GM18870 (cell line): ENCODE data around the gene VPREB3.

Experiments used
- ATAC-seq: cut with Tn5 transposase; IDR thresholded peaks from one replicate; pipeline ENCODE4 v1.9.1; 2021; ENCODE audit warnings: moderate library complexity; ENCODE audit not compliant: unreplicated experiment

Gene VPREB3

DNA sequence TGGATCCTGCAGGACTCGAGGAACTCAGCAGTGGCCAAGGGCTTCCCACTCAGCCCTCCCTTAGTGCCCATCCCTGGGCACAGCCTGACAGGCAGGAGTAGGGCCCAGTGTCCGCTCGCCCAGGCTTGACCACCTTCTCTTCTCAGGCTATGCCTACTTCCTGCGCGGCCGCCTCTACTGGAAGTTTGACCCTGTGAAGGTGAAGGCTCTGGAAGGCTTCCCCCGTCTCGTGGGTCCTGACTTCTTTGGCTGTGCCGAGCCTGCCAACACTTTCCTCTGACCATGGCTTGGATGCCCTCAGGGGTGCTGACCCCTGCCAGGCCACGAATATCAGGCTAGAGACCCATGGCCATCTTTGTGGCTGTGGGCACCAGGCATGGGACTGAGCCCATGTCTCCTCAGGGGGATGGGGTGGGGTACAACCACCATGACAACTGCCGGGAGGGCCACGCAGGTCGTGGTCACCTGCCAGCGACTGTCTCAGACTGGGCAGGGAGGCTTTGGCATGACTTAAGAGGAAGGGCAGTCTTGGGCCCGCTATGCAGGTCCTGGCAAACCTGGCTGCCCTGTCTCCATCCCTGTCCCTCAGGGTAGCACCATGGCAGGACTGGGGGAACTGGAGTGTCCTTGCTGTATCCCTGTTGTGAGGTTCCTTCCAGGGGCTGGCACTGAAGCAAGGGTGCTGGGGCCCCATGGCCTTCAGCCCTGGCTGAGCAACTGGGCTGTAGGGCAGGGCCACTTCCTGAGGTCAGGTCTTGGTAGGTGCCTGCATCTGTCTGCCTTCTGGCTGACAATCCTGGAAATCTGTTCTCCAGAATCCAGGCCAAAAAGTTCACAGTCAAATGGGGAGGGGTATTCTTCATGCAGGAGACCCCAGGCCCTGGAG, 29.3 kb upstream of the VPREB3 start:
- no peak for ATAC-seq

DNA sequence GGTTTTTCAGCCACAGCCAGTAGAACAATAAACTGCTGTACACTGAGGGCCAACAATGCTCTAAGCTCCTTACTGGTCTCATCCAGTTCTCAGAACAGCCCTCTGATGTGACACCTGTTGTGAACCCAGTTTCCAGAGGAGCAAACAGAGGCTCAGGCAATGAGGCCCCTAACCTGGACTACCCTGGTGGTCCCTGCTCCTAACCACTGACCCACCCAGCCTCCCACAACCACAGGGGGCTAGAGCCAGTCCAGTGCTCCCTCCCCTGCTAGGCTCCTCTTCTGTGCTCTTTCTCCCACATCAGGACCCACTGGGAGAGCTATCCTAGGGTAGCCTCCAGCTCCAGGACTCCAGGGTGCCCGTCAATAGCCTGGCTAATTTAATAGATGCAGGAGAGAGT, 28.5 kb upstream of the VPREB3 start:
- no peak for ATAC-seq

DNA sequence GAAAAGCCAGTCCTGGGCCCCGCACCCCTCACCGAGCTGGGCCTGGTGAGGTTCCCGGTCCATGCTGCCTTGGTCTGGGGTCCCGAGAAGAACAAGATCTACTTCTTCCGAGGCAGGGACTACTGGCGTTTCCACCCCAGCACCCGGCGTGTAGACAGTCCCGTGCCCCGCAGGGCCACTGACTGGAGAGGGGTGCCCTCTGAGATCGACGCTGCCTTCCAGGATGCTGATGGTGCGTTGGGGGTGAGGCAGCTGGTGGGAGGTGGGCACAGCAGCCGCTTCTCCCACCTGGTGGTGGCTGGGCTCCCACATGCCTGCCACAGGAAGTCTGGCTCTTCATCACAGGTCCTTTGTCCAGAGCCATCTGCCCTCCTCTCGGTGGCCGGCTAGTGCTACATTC, 28.0 kb upstream of the VPREB3 start:
- ATAC-seq: no peak

DNA sequence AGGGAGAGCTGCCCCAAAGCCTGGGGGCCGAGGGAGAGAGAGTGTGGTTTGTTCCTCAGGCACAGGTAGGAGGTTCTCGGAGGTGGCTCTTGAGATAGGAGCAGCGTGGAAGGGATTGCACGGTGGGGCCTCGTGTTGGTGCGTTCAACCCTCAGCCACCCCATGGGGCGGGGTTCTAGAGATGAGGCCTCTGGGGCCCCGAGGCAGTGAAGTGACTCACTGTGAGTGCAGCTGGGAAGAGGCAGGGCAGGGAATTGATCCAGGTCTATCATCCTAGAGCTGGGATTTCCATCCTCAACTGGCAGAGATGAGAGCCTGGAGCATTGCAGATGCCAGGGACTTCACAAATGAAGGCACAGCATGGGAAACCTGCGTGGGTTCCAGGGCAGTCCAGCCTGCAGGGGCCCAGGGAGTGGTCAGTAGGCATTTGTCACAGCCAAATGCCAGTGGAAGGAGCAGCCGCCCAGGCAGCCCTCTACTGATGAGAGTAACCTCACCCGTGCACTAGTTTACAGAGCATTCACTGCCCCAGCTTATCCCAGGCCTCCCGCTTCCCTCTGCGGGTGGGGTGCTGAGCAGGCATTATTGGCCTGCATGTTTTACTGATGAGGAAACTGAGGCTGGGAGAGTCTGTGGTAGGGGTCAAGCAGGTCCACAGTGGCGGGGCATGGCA, 27.4 kb upstream of the VPREB3 start:
- ATAC-seq: no peak

DNA sequence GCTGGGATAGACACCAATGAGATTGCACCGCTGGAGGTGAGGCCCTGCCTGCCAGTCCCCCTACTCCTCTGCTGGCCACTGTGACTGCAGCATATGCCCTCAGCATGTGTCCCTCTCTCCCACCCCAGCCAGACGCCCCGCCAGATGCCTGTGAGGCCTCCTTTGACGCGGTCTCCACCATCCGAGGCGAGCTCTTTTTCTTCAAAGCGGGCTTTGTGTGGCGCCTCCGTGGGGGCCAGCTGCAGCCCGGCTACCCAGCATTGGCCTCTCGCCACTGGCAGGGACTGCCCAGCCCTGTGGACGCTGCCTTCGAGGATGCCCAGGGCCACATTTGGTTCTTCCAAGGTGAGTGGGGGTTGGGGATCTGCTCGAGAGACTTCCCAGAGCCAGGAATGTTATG, 26.8 kb upstream of the VPREB3 start:
- no peak for ATAC-seq

DNA sequence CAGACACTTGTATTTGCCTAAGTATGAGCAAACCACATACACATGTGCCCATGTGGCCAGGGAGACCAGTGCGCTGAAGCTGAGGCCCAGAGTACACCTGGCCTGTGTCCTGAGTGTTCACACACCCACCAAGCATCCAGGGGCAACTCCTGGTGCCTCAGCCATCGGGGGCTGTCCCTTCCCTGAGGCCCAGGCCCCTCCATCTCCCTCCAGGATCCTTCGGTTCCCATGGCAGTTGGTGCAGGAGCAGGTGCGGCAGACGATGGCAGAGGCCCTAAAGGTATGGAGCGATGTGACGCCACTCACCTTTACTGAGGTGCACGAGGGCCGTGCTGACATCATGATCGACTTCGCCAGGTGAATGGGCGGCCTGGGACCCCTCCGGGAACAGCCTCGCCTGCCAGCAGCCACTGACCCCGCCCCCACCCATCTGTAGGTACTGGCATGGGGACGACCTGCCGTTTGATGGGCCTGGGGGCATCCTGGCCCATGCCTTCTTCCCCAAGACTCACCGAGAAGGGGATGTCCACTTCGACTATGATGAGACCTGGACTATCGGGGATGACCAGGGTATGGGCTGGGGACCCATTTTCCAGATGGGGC, 26.0 kb upstream of the VPREB3 start:
- ATAC-seq: no peak

DNA sequence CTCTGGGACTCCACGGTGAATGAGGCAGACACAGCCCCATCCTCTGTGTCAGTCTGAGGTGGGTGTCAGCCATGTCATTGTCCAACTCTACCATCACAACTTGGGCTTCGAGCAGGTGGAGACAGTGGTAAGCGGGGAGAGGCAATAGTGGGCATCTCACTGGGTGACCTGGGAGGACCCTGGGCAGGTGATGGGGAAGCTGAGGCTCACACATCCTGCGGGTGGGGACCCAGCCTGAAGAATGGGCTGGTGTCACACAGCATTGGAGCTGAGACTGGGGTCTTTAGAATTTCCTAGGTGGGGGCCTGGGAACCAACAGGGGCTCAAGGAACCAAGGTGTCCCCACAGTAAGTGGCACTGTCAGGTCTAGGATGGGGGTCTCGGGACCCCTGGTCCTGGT, 25.5 kb upstream of the VPREB3 start:
- ATAC-seq: no peak

DNA sequence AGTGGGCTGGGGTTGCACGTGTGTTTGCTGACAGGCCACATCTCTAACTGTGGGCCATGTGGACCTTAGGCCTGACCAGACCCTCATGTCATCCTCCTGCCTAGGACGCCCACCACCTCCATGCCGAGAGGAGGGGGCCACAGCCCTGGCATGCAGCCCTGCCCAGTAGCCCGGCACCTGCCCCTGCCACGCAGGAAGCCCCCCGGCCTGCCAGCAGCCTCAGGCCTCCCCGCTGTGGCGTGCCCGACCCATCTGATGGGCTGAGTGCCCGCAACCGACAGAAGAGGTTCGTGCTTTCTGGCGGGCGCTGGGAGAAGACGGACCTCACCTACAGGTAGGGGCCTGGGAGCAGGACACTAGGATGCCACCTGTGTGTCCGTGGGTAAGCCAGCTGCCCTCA, 24.9 kb upstream of the VPREB3 start:
- no peak for ATAC-seq

DNA sequence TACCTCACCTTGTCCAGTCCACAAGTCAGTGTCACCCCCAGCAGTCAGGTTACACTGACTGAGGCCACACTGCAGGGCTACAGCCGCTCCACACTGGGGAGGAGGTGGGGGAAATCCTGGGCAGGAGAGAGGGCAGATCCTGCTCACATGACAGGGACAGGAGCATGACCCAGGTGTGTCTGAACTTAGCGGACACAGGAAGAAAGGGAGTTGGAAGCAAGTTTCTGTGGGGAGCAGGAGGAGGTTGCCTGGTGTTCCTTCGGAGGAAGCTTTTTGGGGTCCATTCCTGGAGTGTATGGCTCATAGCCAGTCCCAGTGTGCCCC, 24.3 kb upstream of the VPREB3 start:
- ATAC-seq: no peak

DNA sequence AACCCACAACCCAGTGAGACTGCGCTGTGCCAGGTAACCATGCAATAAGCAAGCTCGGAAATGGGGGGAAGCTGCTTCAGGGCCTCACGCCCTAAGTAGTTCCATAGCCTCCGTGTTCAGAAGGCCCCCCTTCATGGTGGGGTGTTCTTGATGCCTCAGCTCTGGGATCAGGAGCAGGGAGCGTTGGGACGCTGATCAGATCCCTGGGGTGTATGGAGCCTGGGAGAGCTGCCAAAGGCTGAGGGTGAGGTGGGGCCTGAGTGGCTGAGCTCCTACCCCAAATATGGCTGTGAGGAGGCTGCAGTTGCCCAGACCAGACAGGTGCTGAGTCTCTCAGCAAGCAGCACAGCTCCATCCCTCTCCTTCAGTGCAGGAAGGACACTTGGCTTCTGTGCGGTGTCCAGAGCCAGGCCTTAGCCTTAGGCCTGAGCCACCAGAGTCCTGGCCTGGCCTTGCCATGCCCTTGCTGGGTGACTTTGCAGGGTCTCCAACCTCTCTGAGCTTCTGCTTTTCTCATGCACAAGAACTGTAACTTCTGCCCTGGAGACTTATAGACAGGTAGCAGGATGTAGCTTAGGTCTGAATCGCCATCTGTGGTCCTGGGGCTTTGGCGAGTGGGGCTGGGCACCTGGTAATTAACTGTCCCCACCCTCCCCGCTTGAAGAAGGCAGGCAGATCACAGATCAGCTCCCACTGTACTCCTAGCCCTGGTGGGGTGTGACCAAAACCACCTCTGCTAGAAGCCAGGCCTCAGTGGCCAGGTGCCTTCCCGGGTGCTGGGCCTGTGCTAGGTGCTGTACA, 23.8 kb upstream of the VPREB3 start:
- ATAC-seq: no peak

DNA sequence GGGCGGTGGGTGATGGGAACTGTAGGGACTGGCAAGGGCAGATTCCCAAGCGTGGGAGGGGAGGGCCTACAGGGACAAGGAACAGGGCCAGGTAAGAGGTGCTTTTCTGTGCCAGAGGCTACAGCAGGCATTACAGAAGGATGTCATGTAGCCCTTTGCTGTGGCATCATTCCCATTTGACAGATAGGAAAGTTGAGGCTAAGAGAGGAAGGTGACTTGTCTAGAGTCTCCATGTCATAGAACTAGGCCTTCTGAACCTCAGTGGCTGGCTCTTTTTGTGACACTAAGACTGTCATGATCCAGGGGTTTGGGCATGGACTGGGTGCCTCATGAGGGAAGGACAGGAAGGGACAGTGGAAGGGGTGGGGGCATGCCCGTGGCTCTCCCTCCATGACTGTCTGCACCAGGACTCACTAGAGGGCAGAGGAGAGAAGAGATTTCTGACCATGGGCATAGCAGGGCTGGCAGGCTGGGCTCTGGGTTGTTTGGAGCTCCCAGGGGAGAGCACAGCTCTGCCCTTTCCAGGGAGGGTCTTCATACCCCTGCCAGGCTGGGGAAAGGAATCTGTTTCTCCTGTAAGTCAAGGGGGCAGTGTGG, 21.7 kb upstream of the VPREB3 start:
- ATAC-seq: no peak

DNA sequence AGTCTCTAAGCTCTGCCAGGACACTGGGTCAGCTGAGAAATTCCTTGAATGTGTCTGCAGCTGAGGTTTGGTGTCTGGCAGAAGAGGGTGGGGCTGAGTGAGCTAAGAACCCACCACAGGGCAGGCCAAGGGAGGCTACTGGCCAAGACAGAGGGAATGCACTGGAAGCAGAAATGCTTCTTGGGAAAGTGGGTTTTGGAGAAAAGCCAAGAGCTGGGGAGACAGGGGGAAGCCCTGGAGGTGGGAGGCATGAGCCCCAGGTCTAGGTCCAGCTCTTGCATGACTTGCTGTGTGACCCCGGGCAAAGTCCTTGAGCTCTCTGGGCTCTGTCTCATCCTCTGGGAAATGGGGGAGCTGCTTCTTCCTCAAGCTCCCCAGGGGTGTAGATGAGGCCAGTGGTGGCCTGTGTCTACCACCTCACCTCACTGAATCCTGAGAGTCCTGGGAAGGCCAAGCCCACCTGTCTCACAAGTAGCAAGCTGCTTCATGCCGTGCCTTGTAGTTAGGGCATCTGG, 20.8 kb upstream of the VPREB3 start:
- no peak for ATAC-seq

DNA sequence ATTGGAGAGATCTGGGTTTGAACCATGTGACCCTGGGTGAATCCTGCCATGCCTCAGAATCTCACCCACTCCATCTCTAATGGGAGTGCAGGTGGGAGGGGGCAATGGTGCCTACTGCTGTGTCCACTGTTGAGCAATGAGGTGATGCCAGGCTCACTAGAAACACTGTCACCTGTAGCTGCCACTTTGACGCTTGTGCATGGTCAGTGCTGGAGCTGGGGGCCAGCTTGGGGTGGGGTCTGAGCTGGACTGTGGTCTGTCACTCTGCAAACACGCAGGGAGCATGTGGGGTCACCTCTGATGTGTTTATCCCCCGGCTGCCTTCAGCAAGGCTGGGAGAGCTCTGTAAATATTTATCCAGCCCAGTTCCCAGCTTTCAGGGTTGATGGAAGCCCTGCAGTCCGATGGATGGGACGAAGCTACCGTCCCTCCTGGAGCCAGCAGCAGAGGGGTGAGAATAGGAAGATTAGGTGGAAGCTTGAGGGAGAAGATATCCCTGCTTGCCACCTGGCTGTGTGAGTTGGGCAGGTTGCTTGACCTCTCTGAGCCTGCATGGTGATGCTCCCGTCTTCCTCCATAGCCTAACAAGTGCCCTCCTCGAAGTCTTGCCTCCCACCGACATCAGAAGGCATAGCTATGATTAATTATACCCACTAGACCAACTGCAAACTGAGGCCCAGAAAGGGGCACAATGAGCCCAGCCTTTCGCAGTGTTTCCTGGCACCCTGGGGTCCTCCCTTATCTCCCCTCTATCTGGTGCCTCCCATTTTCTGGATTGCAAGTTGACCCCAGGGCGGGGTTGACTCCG, 20.1 kb upstream of the VPREB3 start:
- ATAC-seq: no peak

DNA sequence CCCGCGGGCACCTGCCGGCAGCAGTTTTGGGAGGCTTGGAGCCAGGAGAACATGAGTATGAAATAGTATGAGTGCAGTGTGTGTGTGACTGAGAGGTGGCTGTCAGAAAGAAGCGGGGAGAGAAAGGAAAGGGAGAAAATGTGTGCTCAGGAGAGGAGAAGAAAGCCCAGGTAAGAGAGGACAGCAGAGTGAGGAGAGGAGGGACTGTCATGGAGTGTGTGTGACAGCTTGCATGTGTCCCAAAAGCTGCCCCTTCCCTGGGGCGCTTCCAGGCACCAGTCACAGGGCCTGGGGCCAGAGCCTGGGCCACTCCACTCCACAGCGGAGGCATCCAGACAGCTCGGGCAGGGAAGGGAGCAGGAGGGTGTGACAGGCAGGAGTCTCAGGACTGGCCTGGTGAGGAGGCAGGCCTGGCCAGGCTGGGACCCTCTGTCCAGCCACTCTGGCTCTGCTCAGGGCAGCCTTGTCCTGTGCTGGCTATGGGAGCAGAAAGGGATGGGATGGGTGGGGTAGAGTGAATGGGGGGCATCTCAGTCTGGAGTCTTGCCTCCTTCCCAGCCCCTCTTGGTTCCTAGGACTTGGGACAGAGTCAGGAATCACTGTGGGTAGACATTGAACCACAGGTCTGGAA, 19.4 kb upstream of the VPREB3 start:
- ATAC-seq: no peak

DNA sequence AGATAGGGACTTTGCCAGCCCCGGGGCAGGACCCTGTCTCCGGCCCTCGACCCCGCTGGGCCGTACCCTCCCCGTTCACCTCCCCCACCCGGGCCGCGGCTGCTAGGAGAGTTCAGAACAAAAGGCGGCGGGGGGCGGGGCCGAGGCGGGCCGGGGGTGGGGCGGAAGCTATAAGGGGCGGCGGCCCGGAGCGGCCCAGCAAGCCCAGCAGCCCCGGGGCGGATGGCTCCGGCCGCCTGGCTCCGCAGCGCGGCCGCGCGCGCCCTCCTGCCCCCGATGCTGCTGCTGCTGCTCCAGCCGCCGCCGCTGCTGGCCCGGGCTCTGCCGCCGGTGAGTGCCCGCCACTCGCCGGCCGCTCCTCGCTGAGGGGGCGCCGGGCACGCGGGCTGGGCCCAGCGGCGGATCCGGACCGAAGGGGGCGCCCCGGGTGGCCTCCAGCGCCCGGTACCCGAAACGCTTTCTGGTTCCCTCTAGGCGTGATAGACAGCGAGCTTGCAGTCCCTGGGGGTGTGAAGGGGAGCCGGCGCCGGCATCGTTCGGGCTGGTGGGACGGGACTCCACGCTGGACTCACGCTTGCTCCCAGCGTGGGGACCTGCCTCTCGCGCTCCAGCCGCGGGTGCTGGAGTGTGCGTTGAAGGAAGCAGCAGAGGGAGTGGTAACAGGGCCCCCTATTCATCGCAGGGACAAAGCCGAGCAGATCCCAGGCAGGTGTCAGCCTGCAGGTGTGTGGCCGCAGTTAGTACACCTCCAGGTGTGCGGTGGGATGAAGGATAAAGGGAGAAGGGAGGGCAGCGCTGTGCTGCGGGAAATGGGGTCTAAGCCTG, 18.6 kb upstream of the VPREB3 start, which contains the start of gene MMP11:
TSS of gene MMP11 (plus strand) at position 201 of the 825 bp plus-strand sequence. CDS start at position 223, 22 bp downstream.
- ATAC-seq: no peak

DNA sequence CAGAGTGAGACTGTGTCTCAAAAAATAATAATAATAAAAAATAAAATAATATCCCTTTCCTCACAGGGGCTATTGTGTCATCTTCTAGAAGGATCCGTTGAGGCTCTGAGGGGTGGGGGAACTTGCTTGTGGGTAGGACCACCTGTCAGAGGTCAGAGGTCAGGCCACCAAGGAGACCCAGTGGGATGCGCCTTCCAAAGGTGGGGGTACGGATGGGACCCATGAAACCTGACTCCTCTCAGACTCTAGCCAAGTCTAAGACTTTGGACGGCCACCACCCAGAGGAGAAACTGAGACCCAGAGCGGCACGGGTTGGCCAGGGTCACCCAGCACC, 18.1 kb upstream of the VPREB3 start:
- ATAC-seq: no peak

DNA sequence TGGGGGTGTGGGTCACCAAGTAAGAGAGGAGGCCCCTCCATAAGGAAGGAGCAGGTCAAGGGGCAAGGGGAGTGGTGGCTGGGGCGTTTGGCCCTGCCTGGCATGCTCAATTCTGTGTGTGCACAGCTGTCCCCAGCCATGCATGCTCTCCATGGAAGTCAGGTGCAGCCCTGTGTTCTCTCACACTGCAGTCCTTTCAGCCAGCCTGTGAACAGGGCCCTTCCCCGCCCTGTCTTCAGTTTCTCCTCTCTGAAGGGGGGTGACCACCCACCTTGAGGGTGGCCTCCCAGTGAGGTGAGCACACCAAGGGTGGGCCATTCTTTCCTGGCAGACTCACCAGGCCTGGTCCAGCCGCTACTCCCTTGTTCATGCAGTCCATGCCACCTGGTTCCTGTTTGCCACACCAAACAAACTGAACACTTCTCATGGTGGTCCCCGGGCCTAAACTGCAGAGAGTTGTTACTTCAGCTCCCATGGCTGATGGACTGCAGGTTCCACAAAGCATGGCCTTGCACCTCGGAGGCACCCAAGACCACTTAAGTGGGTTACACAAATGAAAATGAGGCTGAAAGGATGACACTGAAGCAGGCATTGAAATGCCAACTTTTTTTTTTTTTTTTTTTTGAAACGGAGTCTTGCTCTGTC, 15.2 kb upstream of the VPREB3 start:
- no peak for ATAC-seq
